ENCODE results near the gene CORO6. TPM values are rescaled to one million over a fixed set of nuclear protein-coding genes. Genes with fewer than 3 reads are reported as not detected.

The CORO6 gene
- total and polyA plus RNA-seq, 2 of the 13 experiments (the other 11 are each of a cell fraction or from before 2014, with no cell fraction given): 0.42 to 0.82 TPM

- TF ChIP-seq HMGXB3 (CRISPR knock-in tag; IDR thresholded peaks at IDR 0.05; ENCODE audit: borderline replicate concordance): peak; percentile 34; the same call in 1 of the 2 replicates
- TF ChIP-seq ZNF501 (CRISPR knock-in tag; IDR thresholded peaks at IDR 0.05): no peak
- no peak for TF ChIP-seq RORA (CRISPR knock-in tag; IDR thresholded peaks at IDR 0.05)
- TF ChIP-seq ZNF460 (CRISPR knock-in tag; IDR thresholded peaks at IDR 0.05; ENCODE audit: borderline replicate concordance): no peak
- TF ChIP-seq EED (CRISPR knock-in tag; IDR thresholded peaks at IDR 0.05): peak; percentile 33; the same call in 1 of the 2 replicates
- TF ChIP-seq, protein P1, sequence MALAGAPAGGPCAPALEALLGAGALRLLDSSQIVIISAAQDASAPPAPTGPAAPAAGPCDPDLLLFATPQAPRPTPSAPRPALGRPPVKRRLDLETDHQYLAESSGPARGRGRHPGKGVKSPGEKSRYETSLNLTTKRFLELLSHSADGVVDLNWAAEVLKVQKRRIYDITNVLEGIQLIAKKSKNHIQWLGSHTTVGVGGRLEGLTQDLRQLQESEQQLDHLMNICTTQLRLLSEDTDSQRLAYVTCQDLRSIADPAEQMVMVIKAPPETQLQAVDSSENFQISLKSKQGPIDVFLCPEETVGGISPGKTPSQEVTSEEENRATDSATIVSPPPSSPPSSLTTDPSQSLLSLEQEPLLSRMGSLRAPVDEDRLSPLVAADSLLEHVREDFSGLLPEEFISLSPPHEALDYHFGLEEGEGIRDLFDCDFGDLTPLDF (CRISPR knock-in tag; IDR thresholded peaks at IDR 0.05): peak; percentile 16; the same call in 1 of the 2 replicates
- peak; percentile 19 for TF ChIP-seq ZMYM4 (CRISPR knock-in tag; IDR thresholded peaks at IDR 0.05)
- 0 out of 2 replicates have a peak, but pooled peaks have one; percentile 22 for TF ChIP-seq ZNF772 (CRISPR knock-in tag; IDR thresholded peaks at IDR 0.05)
- no peak for TF ChIP-seq HNRNPUL1 (IDR thresholded peaks at IDR 0.05; ENCODE audit: low read depth, low read length)
- TF ChIP-seq ZNF567 (CRISPR knock-in tag; IDR thresholded peaks at IDR 0.05; ENCODE audit: borderline replicate concordance): no peak
- TF ChIP-seq ZNF709 (CRISPR knock-in tag; IDR thresholded peaks at IDR 0.05): 0 out of 2 replicates have a peak, but pooled peaks have one; percentile 46
- TF ChIP-seq GFI1 (CRISPR knock-in tag; IDR thresholded peaks at IDR 0.05; ENCODE audit: borderline replicate concordance): no peak; the same call in 1 of the 2 replicates
- no peak for TF ChIP-seq HNRNPLL (IDR thresholded peaks at IDR 0.05; ENCODE audit: low read depth, low read length, poor library complexity, severe bottlenecking)
- no peak for TF ChIP-seq TAF15 (IDR thresholded peaks at IDR 0.05; ENCODE audit: low read depth, low read length, poor library complexity, severe bottlenecking)
- no peak for TF ChIP-seq ZFP36L2 (CRISPR knock-in tag; IDR thresholded peaks at IDR 0.05)
- TF ChIP-seq ADNP (CRISPR knock-in tag; IDR thresholded peaks at IDR 0.05): no peak; the same call in 1 of the 2 replicates
- TF ChIP-seq PRMT3 (CRISPR knock-in tag; IDR thresholded peaks at IDR 0.05; ENCODE audit: borderline replicate concordance, low read depth): no peak
- TF ChIP-seq, protein P2, sequence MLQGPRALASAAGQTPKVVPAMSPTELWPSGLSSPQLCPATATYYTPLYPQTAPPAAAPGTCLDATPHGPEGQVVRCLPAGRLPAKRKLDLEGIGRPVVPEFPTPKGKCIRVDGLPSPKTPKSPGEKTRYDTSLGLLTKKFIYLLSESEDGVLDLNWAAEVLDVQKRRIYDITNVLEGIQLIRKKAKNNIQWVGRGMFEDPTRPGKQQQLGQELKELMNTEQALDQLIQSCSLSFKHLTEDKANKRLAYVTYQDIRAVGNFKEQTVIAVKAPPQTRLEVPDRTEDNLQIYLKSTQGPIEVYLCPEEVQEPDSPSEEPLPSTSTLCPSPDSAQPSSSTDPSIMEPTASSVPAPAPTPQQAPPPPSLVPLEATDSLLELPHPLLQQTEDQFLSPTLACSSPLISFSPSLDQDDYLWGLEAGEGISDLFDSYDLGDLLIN (CRISPR knock-in tag; IDR thresholded peaks at IDR 0.05; ENCODE audit: borderline replicate concordance): no peak
- no peak for TF ChIP-seq ZNF569 (CRISPR knock-in tag; IDR thresholded peaks at IDR 0.05; ENCODE audit: borderline replicate concordance)
- TF ChIP-seq ZNF737 (CRISPR knock-in tag; IDR thresholded peaks at IDR 0.05; ENCODE audit: borderline replicate concordance): no peak
- no peak for TF ChIP-seq HNRNPH1 (optimal IDR thresholded peaks at IDR 0.05; ENCODE audit: low read depth, low read length)
These were observed 31.5 kb downstream of the CORO6 start (continued) for GRCh38 chr17:29591146-29591736.
